HL-60 (cell line): Measurements from ENCODE around the gene DIPK2A.

ENCODE experiments used
- REST ChIP-seq: IDR thresholded peaks from 2 replicates; pipeline ENCODE4 v1.6.1; 2012; ENCODE audit warnings: low read depth; ENCODE audit not compliant: insufficient replicate concordance
- TF ChIP-seq, protein P1 (sequence below): IDR thresholded peaks from one replicate; pipeline ENCODE4 v1.5.1; 2011; ENCODE audit warnings: low read length, control low read depth, inconsistent platforms; ENCODE audit not compliant: insufficient read depth

DNA sequence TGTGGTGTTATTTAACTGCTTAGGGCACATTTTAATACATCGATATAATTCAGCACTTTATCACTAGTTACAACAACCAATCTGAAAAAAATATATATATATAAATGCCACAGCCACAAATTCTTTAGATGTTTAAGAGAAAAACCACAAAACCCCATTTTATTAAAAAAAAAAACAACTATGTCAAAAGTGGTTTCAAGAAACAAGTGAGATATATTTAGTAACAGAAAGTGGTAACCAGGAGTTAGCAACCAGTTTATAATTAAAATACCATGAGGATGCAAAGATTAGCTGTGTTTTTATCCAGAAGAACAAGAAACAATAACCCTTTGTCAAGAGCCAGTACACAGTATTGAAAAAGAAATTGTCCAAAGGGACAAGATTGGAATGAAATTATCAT lies 14.8 kb upstream of the DIPK2A start:
- TF ChIP-seq, protein P1, sequence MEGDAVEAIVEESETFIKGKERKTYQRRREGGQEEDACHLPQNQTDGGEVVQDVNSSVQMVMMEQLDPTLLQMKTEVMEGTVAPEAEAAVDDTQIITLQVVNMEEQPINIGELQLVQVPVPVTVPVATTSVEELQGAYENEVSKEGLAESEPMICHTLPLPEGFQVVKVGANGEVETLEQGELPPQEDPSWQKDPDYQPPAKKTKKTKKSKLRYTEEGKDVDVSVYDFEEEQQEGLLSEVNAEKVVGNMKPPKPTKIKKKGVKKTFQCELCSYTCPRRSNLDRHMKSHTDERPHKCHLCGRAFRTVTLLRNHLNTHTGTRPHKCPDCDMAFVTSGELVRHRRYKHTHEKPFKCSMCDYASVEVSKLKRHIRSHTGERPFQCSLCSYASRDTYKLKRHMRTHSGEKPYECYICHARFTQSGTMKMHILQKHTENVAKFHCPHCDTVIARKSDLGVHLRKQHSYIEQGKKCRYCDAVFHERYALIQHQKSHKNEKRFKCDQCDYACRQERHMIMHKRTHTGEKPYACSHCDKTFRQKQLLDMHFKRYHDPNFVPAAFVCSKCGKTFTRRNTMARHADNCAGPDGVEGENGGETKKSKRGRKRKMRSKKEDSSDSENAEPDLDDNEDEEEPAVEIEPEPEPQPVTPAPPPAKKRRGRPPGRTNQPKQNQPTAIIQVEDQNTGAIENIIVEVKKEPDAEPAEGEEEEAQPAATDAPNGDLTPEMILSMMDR = no peak
- TF ChIP-seq REST = no peak
